Hepatocyte (in vitro differentiated cells): Measurements from ENCODE around the gene EMC1. TPM values are rescaled to one million over a fixed set of nuclear protein-coding genes. Genes with fewer than 3 reads are reported as not detected.
A peak's percentile ranks its signal among the peaks of the same experiment; 100 is the strongest.

Source experiments
- DNase-seq: peaks from one replicate; pipeline ENCODE4 v3.0.0-alpha.2; 2016; ENCODE audit warnings: low spot score
- H2AFZ ChIP-seq: fragments of 200-600 bp; sonication (generic); 2 replicates; pipeline ENCODE4 v1.6.0; 2016; ENCODE audit warnings: antibody characterized with exemption, mild to moderate bottlenecking
- H3K27ac ChIP-seq: fragments of 200-600 bp; sonication (generic); 2 replicates; pipeline ENCODE4 v1.5.1; 2016; ENCODE audit warnings: mild to moderate bottlenecking
- H3K27me3 ChIP-seq: fragments of 200-600 bp; sonication (generic); 2 replicates; pipeline ENCODE4 v1.6.1; 2016
- H3K36me3 ChIP-seq: fragments of 200-600 bp; sonication (generic); replicated peaks from 2 replicates; pipeline ENCODE4 v1.5.1; 2016; ENCODE audit warnings: low read depth; ENCODE audit not compliant: insufficient read depth
- H3K4me1 ChIP-seq: fragments of 200-600 bp; sonication (generic); 2 replicates; pipeline ENCODE4 v1.5.1; 2016; ENCODE audit warnings: mild to moderate bottlenecking, moderate library complexity; ENCODE audit not compliant: insufficient read depth
- H3K4me2 ChIP-seq: fragments of 200-600 bp; sonication (generic); 2 replicates; pipeline ENCODE4 v1.6.0; 2016
- H3K4me3 ChIP-seq: fragments of 200-600 bp; sonication (generic); 2 replicates; pipeline ENCODE4 v1.5.1; 2016; ENCODE audit warnings: mild to moderate bottlenecking
- H3K79me2 ChIP-seq: fragments of 200-600 bp; sonication (generic); 2 replicates; pipeline ENCODE4 v1.6.0; 2017; ENCODE audit warnings: mild to moderate bottlenecking
- H3K9me2 ChIP-seq: fragments of 200-600 bp; sonication (generic); replicated peaks from 2 replicates; pipeline ENCODE4 v1.6.0; 2017; ENCODE audit warnings: mild to moderate bottlenecking; ENCODE audit not compliant: insufficient read depth
- H3K9me3 ChIP-seq: fragments of 200-600 bp; sonication (generic); 2 replicates; pipeline ENCODE4 v1.5.1; 2016; ENCODE audit warnings: low read depth, mild to moderate bottlenecking
- H4K20me1 ChIP-seq: fragments of 200-600 bp; sonication (generic); 2 replicates; pipeline ENCODE4 v1.6.0; 2016; ENCODE audit warnings: mild to moderate bottlenecking; ENCODE audit not compliant: insufficient read depth, poor library complexity, severe bottlenecking
- EZH2 ChIP-seq: fragments of 200-600 bp; sonication (generic); IDR thresholded peaks from 2 replicates; pipeline ENCODE4 v1.6.1; 2016; ENCODE audit warnings: antibody characterized with exemption, mild to moderate bottlenecking, borderline replicate concordance
- EZH2phosphoT487 ChIP-seq: fragments of 200-600 bp; sonication (generic); IDR thresholded peaks from one replicate; pipeline ENCODE4 v1.6.1; 2018; ENCODE audit warnings: antibody characterized with exemption, mild to moderate bottlenecking, low read depth, moderate library complexity; ENCODE audit not compliant: unreplicated experiment, severe bottlenecking
- WGBS: methylation state at CpG from one replicate; pipeline ENCODE4 v1.1.6; 2016; ENCODE audit warnings: low lambda C conversion rate; ENCODE audit errors: missing lambda C conversion rate; 5-methylcytosine and 5-hydroxymethylcytosine counted together
- polyA plus RNA-seq: library from polyadenylated mRNA; unstranded; fragments of >200 nt; fragmentation: Nextera tagmentation; extraction: Ambion mirVana; gene quantifications from 2 replicates; pipeline ENCODE4 v1.2.1, GENCODE V29; 2016
- total RNA-seq: library from RNA; depleted of rRNA; stranded (reverse); fragments of >200 nt; gene quantifications from 2 replicates; pipeline ENCODE4 v1.2.3, GENCODE V29; 2014
- TF ChIP-seq, protein P1 (sequence below): fragments of 200-600 bp; sonication (generic); IDR thresholded peaks from 2 replicates; pipeline ENCODE4 v1.5.1; 2016; ENCODE audit warnings: antibody characterized with exemption, mild to moderate bottlenecking; ENCODE audit not compliant: poor library complexity

The EMC1 gene
- total and polyA plus RNA-seq, 2 experiments from 2014 or later: 33.2 to 35.8 TPM

DNA sequence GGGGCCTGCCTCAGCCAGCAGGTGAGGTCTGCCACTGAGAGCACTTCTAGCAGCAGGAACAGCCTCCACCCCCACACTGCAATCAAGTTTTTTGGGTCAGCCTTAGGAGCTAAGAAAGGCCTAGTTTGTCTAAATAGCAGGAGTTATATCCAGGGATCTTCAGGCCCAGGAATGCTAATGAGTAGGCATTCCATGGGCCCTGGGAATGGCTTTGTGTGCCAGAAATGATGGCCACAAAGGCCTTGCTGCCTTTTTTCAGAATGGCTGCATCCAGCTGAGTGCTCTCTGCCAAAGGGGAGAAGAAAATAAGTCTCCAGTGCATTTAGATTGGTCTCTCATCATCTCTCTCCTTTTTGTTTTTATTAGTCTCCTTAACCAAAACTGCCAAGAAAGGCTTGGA lies 3.1 kb upstream of the EMC1 start:
- no peak for DNase-seq
- TF ChIP-seq EZH2: no peak
- TF ChIP-seq EZH2phosphoT487: no peak
- TF ChIP-seq, protein P1, sequence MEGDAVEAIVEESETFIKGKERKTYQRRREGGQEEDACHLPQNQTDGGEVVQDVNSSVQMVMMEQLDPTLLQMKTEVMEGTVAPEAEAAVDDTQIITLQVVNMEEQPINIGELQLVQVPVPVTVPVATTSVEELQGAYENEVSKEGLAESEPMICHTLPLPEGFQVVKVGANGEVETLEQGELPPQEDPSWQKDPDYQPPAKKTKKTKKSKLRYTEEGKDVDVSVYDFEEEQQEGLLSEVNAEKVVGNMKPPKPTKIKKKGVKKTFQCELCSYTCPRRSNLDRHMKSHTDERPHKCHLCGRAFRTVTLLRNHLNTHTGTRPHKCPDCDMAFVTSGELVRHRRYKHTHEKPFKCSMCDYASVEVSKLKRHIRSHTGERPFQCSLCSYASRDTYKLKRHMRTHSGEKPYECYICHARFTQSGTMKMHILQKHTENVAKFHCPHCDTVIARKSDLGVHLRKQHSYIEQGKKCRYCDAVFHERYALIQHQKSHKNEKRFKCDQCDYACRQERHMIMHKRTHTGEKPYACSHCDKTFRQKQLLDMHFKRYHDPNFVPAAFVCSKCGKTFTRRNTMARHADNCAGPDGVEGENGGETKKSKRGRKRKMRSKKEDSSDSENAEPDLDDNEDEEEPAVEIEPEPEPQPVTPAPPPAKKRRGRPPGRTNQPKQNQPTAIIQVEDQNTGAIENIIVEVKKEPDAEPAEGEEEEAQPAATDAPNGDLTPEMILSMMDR: no peak
- Histone ChIP-seq H2AFZ (no peak overlapping the region), H3K9me3 (no peaks in the 10 kb centered on the region), H3K27me3 (no peaks in the 10 kb centered on the region), H3K4me2 (no peak overlapping the region), H3K4me3 (no peak overlapping the region), H3K4me1 (peaks cover 19% of the 10 kb centered on the region), H3K27ac (no peak overlapping the region), H4K20me1 (no peaks in the 10 kb centered on the region), H3K36me3 (no peaks in the 10 kb centered on the region), H3K79me2 (peaks cover 52% of the 10 kb centered on the region), H3K9me2 (no peaks in the 10 kb centered on the region)

DNA sequence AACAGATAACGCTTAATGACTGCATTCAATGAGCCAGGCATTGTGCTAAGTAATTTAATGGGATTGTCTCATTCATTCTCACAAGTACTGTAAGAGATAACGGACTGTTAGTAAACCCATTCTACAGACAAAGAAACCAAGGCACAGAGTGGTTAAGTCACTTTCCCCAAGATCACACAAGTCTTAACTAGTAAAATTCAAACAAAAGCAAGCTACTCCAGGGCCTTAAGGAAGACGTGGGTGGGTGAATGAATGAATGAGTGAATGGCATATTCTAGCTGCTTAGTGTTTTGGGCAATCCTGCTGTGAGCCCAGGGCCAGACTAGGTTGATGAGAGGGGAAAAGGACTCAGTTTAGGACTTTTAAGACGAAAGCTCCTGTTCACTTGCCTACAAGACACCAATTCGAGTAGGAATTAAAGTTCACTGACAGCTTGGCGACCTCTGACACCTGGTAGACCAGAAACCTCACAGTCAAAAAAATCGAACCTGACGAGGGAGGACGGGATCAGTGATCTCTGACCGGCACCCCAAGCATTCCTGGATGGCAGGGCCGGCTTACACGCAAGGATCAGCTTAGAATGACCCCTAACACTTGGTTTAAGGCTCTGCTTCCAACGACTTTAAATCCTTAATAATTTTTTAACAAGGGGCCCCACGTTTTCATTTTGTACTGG lies 557 bp downstream of the EMC1 start:
- Histone ChIP-seq H3K36me3 (no peaks in the 10 kb centered on the region), H2AFZ (peak overlapping the region; percentile 93), H3K9me2 (no peaks in the 10 kb centered on the region), H3K4me3 (peak overlapping the region; percentile 83), H3K4me1 (peaks cover 19% of the 10 kb centered on the region), H3K4me2 (peak overlapping the region; percentile 93), H3K27ac (peak overlapping the region; percentile 98), H3K27me3 (no peaks in the 10 kb centered on the region), H3K79me2 (peaks cover 82% of the 10 kb centered on the region), H4K20me1 (no peaks in the 10 kb centered on the region), H3K9me3 (no peaks in the 10 kb centered on the region)
- no peak for DNase-seq
- 16% methylated on average over 14 of the region's 14 CpGs for WGBS
- TF ChIP-seq EZH2: no peak
- TF ChIP-seq EZH2phosphoT487: no peak
- TF ChIP-seq, protein P1: no peak

DNA sequence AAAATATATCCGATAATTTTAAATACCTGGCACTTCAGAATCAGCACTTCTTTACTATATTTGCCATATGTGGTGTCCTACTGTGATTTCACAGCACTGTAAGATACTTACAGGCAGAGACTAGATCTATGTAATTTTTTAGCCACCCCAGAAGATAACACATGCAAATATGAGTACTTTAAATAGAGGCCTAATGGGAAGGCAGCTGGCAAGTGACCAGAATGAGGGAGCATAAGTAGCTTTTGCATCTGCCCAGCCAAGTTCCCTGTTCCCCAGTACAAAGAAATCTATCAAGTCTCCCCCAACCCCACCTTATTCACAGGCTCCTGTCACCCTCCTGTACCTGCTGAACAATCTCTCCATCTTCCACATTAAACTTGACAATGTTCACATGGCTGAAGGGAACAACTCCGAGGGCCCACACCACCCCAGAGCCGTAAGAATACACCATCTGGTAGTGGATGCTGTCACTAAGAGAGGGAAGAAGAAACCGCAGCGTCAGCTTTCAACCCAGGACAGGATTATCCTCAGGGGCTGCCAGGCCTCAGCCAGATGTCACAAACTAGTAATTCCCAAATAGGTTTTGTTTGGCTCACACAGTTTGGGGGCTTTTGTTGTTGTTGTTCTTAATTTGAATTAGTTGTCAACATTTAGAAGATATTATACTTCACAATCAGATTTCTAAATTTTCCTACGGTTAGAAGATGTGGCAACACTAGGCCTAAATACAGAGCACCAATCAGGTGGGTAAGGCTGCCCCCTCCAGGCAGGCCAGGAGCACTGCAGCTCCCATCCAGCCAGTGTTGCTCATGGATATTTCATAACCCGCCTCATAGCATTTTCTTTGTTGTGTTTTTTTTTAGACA lies 10.4 kb downstream of the EMC1 start:
- H2AFZ ChIP-seq: no peak overlapping the region
- TF ChIP-seq EZH2phosphoT487: no peak
- TF ChIP-seq, protein P1: peak; percentile 95
- H3K9me3 ChIP-seq: no peaks in the 10 kb centered on the region
- H3K9me2 ChIP-seq: no peaks in the 10 kb centered on the region
- H3K27ac ChIP-seq: peak overlapping the region; percentile 20
- WGBS: 78% methylated on average over 7 of the region's 7 CpGs
- no peak overlapping the region for H3K4me2 ChIP-seq
- H3K4me1 ChIP-seq: no peaks in the 10 kb centered on the region
- DNase-seq: peak; percentile 80
- peaks cover 2% of the 10 kb centered on the region for H3K79me2 ChIP-seq
- no peaks in the 10 kb centered on the region for H3K36me3 ChIP-seq
- H4K20me1 ChIP-seq: no peaks in the 10 kb centered on the region
- no peaks in the 10 kb centered on the region for H3K27me3 ChIP-seq
- no peak overlapping the region for H3K4me3 ChIP-seq
